Measurements from ENCODE around the gene TGM3.

The TGM3 gene

GRCh38 chr20:2333821-2334220 is 38.0 kb downstream of the TGM3 start:
- Mint-ChIP-seq H3K4me1 (ENCODE audit: low read depth) (no peaks in the 10 kb centered on the region), H3K4me3 (no peak overlapping the region), H3K36me3 (no peaks in the 10 kb centered on the region), H3K27me3 (peaks cover 6% of the 10 kb centered on the region), H3K9me3 (ENCODE audit: low read depth) (no peaks in the 10 kb centered on the region), H3K27ac (no peak overlapping the region)

DNA sequence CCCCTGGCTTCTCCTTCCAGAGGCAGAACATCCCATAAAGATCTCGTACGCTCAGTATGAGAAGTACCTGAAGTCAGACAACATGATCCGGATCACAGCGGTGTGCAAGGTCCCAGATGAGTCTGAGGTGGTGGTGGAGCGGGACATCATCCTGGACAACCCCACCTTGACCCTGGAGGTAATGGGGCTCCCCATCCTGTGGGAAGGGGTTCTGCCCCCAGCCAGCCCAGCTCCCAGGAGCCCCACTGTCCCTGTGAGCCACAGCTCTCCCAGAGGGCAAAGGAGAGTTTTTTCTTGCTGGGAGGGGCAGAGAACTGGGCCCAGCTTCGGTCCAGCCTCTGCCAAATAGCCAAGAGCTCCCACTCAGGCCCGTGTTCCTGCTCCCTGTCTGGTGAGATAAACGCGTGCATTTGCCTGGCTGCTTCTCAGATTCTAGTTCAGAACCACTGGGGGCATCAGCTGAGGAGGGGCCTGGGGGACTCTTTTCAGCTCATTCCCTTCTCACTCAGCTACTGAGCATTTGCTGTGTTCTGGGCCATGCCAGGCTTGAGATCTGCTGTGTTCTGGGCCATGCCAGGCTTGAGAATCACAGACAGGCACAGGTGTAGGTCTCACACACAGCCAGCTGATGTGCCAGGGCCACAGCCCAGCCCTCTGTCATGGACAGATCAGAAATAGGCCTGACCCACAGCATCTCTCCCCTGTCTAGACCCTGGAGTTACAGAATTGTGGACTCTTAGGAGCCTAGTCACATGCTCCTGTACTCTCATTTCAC is 39.5 kb downstream of the TGM3 start:
- Mint-ChIP-seq H3K4me3 (no peak overlapping the region), H3K27me3 (peaks cover 4% of the 10 kb centered on the region), H3K36me3 (no peaks in the 10 kb centered on the region), H3K27ac (no peak overlapping the region), H3K9me3 (ENCODE audit: low read depth) (no peaks in the 10 kb centered on the region), H3K4me1 (ENCODE audit: low read depth) (no peaks in the 10 kb centered on the region)

- Mint-ChIP-seq H3K4me1 (ENCODE audit: low read depth) (no peaks in the 10 kb centered on the region), H3K4me3 (no peak overlapping the region), H3K36me3 (no peaks in the 10 kb centered on the region), H3K27ac (no peak overlapping the region), H3K27me3 (peaks cover 4% of the 10 kb centered on the region), H3K9me3 (ENCODE audit: low read depth) (no peaks in the 10 kb centered on the region)
Measured at GRCh38 chr20:2336471-2336870, 40.7 kb downstream of the TGM3 start.

- no peaks in the 10 kb centered on the region for H3K9me3 Mint-ChIP-seq (ENCODE audit: low read depth)
- H3K4me1 Mint-ChIP-seq (ENCODE audit: low read depth): no peaks in the 10 kb centered on the region
- H3K4me3 Mint-ChIP-seq: no peak overlapping the region
- peaks cover 4% of the 10 kb centered on the region for H3K27me3 Mint-ChIP-seq
- H3K36me3 Mint-ChIP-seq: no peaks in the 10 kb centered on the region
- H3K27ac Mint-ChIP-seq: no peak overlapping the region
Measured at GRCh38 chr20:2337142-2337541, 41.3 kb downstream of the TGM3 start.

DNA sequence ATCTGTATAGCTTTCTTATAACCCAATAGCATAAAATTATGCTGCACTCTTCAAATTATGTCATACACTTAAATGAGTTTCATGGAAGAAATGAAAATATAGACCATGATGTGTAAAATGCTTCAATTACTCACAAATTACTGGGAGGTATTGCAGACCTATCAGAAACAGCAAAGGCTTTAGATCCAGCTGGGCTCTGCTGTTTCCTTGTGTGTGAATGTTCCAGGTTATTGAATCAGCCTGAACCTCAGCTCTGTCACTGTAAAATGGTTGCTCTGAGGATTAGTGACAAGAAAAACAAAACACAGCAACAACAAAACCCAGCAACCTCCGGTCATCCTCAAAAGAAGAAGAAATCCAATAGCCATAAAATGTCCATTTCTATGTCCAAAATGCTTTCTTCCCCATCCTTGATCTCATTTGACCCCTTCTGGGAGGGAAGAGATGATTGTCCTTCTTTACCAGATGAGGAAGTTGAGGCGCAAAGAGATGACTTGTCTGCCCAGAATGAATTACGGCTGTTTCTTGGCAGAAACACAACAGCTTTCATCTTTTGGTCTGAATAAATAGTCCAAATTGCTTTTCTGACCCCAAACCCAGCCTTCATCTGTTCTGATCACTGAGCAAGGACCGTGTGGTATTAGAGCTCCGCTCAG is 42.7 kb downstream of the TGM3 start:
- Mint-ChIP-seq H3K4me3 (no peak overlapping the region), H3K27ac (no peak overlapping the region), H3K36me3 (no peaks in the 10 kb centered on the region), H3K9me3 (ENCODE audit: low read depth) (no peaks in the 10 kb centered on the region), H3K27me3 (peaks cover 4% of the 10 kb centered on the region), H3K4me1 (ENCODE audit: low read depth) (no peaks in the 10 kb centered on the region)

- Mint-ChIP-seq H3K27me3 (peaks cover 4% of the 10 kb centered on the region), H3K4me3 (no peak overlapping the region), H3K9me3 (ENCODE audit: low read depth) (no peaks in the 10 kb centered on the region), H3K36me3 (no peaks in the 10 kb centered on the region), H3K27ac (no peak overlapping the region), H3K4me1 (ENCODE audit: low read depth) (no peaks in the 10 kb centered on the region)
Measured at GRCh38 chr20:2340136-2340535, 44.3 kb downstream of the TGM3 start.

GRCh38 chr20:2340823-2341222 is 45.0 kb downstream of the TGM3 start:
- Mint-ChIP-seq H3K4me3 (no peak overlapping the region), H3K4me1 (ENCODE audit: low read depth) (no peaks in the 10 kb centered on the region), H3K36me3 (no peaks in the 10 kb centered on the region), H3K27me3 (peaks cover 4% of the 10 kb centered on the region), H3K9me3 (ENCODE audit: low read depth) (no peaks in the 10 kb centered on the region), H3K27ac (no peak overlapping the region)

DNA sequence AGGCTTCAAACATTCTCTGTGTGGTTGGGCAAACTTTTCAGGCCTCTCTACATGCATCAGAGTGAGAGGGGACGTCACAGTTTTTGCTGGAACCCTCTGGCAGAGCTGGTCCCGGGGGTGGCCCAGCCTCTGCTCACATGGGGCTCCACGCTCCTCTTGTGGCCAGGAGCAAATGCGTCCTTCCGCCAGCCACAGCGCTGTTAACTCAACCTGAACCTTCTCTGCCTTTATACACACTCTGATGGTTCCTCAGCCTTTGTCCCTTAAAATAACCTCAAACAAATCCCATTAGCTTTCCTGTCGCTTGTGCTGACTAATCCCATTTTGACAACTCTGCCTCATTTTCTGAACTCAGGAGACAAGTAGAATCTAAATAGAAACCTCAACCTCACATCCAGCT is 45.5 kb downstream of the TGM3 start:
- H3K27ac Mint-ChIP-seq: no peak overlapping the region
- no peak overlapping the region for H3K4me3 Mint-ChIP-seq
- H3K9me3 Mint-ChIP-seq (ENCODE audit: low read depth): no peaks in the 10 kb centered on the region
- H3K27me3 Mint-ChIP-seq: peaks cover 4% of the 10 kb centered on the region
- H3K36me3 Mint-ChIP-seq: no peaks in the 10 kb centered on the region
- H3K4me1 Mint-ChIP-seq (ENCODE audit: low read depth): no peaks in the 10 kb centered on the region

GRCh38 chr20:2342243-2342642 is 46.4 kb downstream of the TGM3 start:
- Mint-ChIP-seq H3K27ac (no peak overlapping the region), H3K4me1 (ENCODE audit: low read depth) (no peaks in the 10 kb centered on the region), H3K36me3 (no peaks in the 10 kb centered on the region), H3K9me3 (ENCODE audit: low read depth) (no peaks in the 10 kb centered on the region), H3K4me3 (no peak overlapping the region), H3K27me3 (peaks cover 1% of the 10 kb centered on the region)

- Mint-ChIP-seq H3K4me1 (ENCODE audit: low read depth) (no peaks in the 10 kb centered on the region), H3K27ac (no peak overlapping the region), H3K4me3 (no peak overlapping the region), H3K27me3 (peaks cover 4% of the 10 kb centered on the region), H3K36me3 (no peaks in the 10 kb centered on the region), H3K9me3 (ENCODE audit: low read depth) (no peaks in the 10 kb centered on the region)
Measured at GRCh38 chr20:2346188-2346587, 50.4 kb downstream of the TGM3 start.

DNA sequence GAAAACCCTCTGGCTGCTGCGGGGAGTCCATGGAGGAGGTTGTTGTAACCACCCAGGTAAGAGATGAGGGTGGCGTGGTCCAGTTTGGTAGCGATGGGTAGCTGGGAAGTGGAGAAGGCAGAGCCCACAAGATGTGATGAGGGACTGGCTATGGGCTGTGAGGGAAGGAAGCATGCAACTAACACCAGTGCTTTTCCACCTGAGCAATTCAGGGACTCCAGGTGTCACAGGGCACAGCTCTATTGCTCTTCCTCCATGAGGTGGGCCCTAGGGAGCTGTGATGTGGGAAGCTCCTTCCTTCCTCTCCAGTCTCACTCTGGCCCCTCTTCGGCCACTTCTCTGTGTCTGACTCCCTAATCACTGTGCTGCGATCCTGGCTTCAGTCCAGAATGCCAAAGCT is 52.5 kb downstream of the TGM3 start:
- Mint-ChIP-seq H3K27ac (no peak overlapping the region), H3K4me3 (no peak overlapping the region), H3K36me3 (no peaks in the 10 kb centered on the region), H3K9me3 (ENCODE audit: low read depth) (no peaks in the 10 kb centered on the region), H3K4me1 (ENCODE audit: low read depth) (peaks cover 3% of the 10 kb centered on the region), H3K27me3 (peaks cover 8% of the 10 kb centered on the region)

DNA sequence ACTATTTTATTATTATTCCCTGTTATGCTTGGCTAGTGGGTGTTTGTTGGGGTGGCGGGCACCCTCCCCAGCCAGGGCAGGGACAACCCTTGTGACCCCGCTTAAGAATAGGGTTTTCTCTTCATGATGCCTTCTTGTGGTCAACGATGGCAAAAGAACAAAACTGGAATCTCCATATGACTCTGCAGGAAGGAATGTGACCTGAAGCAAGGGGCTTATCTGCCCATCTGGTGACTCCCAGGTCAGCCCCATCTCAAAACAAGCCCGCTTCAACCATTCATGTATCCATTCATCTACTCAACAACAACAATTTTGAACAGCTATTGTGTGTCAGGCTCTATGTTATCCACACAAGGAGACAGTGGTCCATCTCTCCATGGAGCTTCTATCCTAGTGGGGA is 54.0 kb downstream of the TGM3 start:
- Mint-ChIP-seq H3K27ac (no peak overlapping the region), H3K4me1 (ENCODE audit: low read depth) (peaks cover 3% of the 10 kb centered on the region), H3K9me3 (ENCODE audit: low read depth) (no peaks in the 10 kb centered on the region), H3K36me3 (no peaks in the 10 kb centered on the region), H3K27me3 (peaks cover 11% of the 10 kb centered on the region), H3K4me3 (no peak overlapping the region)

DNA sequence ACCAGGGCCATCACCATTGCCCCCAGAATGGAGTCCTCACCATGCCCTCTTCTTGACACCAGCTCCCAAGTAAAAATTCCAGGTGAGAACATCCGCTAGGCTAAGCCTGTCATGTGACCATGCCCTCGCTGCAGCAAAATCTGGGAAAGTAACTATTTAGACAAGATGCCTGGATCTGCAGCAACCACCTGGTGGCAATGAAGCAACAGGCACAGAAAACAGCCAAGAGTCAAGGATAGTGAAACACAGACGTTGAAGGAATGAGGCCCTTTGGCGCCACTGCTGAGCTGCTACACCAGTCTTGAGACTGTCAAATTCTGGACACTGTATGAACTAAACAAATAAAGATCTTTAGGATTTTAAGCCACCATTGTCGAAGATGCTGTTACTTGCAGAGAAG is 54.8 kb downstream of the TGM3 start:
- H3K27me3 Mint-ChIP-seq: peaks cover 11% of the 10 kb centered on the region
- H3K4me1 Mint-ChIP-seq (ENCODE audit: low read depth): peaks cover 3% of the 10 kb centered on the region
- H3K27ac Mint-ChIP-seq: no peak overlapping the region
- H3K36me3 Mint-ChIP-seq: no peaks in the 10 kb centered on the region
- H3K9me3 Mint-ChIP-seq (ENCODE audit: low read depth): no peaks in the 10 kb centered on the region
- no peak overlapping the region for H3K4me3 Mint-ChIP-seq

DNA sequence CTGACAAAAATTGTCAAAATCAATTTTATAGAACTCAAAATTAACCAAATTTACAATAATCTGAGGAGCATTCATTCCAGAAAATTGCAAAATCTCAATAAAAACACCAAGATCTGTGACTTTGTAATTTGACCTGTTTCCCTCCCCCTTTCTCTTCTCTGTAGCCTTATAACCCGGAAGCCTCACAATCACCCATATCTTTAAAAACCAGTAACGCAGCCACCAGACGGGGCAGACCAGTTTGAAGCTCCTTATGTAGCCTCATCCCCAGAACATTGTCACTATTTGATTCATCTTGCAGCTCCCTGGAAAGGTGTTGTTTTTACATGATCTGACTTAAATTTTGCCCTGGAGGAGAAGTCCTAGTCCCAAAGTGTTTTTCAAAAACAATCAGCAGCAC is 57.4 kb downstream of the TGM3 start:
- Mint-ChIP-seq H3K36me3 (no peaks in the 10 kb centered on the region), H3K4me3 (no peak overlapping the region), H3K4me1 (ENCODE audit: low read depth) (peaks cover 3% of the 10 kb centered on the region), H3K27ac (no peak overlapping the region), H3K9me3 (ENCODE audit: low read depth) (no peaks in the 10 kb centered on the region), H3K27me3 (peaks cover 7% of the 10 kb centered on the region)

GRCh38 chr20:2357114-2357513 is 61.3 kb downstream of the TGM3 start:
- Mint-ChIP-seq H3K27me3 (peaks cover 9% of the 10 kb centered on the region), H3K36me3 (no peaks in the 10 kb centered on the region), H3K27ac (no peak overlapping the region), H3K9me3 (ENCODE audit: low read depth) (peaks cover 12% of the 10 kb centered on the region), H3K4me3 (no peak overlapping the region), H3K4me1 (ENCODE audit: low read depth) (no peaks in the 10 kb centered on the region)

DNA sequence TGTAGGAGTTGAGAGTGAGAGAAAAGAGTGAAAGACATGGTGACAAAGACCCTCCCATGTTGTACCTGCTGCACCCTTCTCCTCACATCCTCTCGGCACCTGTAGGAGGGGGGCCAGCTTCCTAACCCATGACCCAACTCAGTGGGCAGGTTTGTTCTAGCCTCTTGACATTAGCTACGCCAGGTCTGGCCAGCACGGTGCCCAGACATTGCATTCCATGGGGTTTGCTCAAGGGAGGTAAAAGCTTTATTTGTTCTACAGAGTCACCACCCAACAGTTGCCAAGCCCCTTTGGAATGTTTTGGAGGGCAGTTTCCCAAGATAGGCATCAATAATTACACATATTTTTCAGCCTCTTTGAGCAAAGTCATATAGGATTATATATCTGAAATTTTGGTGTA is 62.2 kb downstream of the TGM3 start:
- peaks cover 12% of the 10 kb centered on the region for H3K9me3 Mint-ChIP-seq (ENCODE audit: low read depth)
- no peaks in the 10 kb centered on the region for H3K36me3 Mint-ChIP-seq
- H3K4me3 Mint-ChIP-seq: no peak overlapping the region
- no peaks in the 10 kb centered on the region for H3K4me1 Mint-ChIP-seq (ENCODE audit: low read depth)
- no peak overlapping the region for H3K27ac Mint-ChIP-seq
- H3K27me3 Mint-ChIP-seq: peaks cover 8% of the 10 kb centered on the region

Measured in activated naive CD8-positive, alpha-beta T cell (primary cell).